Gastrocnemius medialis (tissue), 4 donors: ENCODE data around the gene ITGA3. TPM values are rescaled to one million over a fixed set of nuclear protein-coding genes. Genes with fewer than 3 reads are reported as not detected.
A peak's percentile ranks its signal among the peaks of the same experiment; 100 is the strongest.

Source experiments
- ATAC-seq, 2 donors: fragments of 150-250 bp; one replicate each; pipeline ENCODE4 v1.9.1; 2016
- DNase-seq, 2 donors: peaks; one replicate each; pipeline ENCODE4 v3.0.0-alpha.2; 2019
- H3K27ac ChIP-seq, 4 donors: fragments of 200-600 bp; sonication (generic); 1 replicate in 1 of 4; 2 replicates in 3 of 4; pipeline ENCODE4 v1.5.1; 2016 to 2018; ENCODE audit warnings: mild to moderate bottlenecking in 2 of 4, moderate library complexity in 1 of 4
- H3K27me3 ChIP-seq, 3 donors: fragments of 200-600 bp; sonication (generic) in 2 of 3; 1 replicate in 1 of 3; 2 replicates in 2 of 3; pipeline versions ENCODE4 v1.5.1 to v1.6.0; 2016 to 2019; ENCODE audit warnings: mild to moderate bottlenecking in 1 of 3, moderate library complexity in 1 of 3
- H3K36me3 ChIP-seq, 2 donors: fragments of 200-600 bp; sonication (generic) in 1 of 2; one replicate each; pipeline ENCODE4 v1.5.1; 2017 to 2018
- H3K4me1 ChIP-seq, 2 donors: fragments of 200-600 bp; sonication (generic) in 1 of 2; one replicate each; pipeline ENCODE4 v1.5.1; 2016 to 2017; ENCODE audit warnings: mild to moderate bottlenecking in 2 of 2
- H3K4me3 ChIP-seq, 4 donors: fragments of 200-600 bp; sonication (generic) in 3 of 4; 1 replicate in 1 of 4; 2 replicates in 3 of 4; pipeline ENCODE4 v1.5.1; 2016 to 2019; ENCODE audit warnings: mild to moderate bottlenecking in 2 of 4
- H3K9me3 ChIP-seq, 3 donors: fragments of 200-600 bp; sonication (generic) in 2 of 3; 1 replicate in 1 of 3; 2 replicates in 2 of 3; pipeline ENCODE4 v1.5.1; 2016 to 2019
- CTCF ChIP-seq, 5 experiments: fragments of 450-650 bp in 3 of 5; fragments of 200-600 bp in 2 of 5; sonication (generic) in 2 of 5; IDR thresholded peaks in 4 of 5; conservative IDR thresholded peaks in 1 of 5; 1 replicate in 4 of 5; 2 replicates in 1 of 5; pipeline ENCODE4 v1.5.1; 2016 to 2019; ENCODE audit warnings: antibody characterized with exemption in 5 of 5, mild to moderate bottlenecking in 3 of 5, moderate library complexity in 3 of 5
- POLR2A ChIP-seq, 2 donors: fragments of 450-650 bp; IDR thresholded peaks; one replicate each; pipeline ENCODE4 v1.6.1; 2017; ENCODE audit warnings: antibody characterized with exemption in 2 of 2, mild to moderate bottlenecking in 2 of 2, moderate library complexity in 2 of 2
- in situ Hi-C, 4 donors: fragments of 200-750 bp; cut with MboI; loops; one replicate each; pipeline versions ENCODE4 v1.15.0 to v1.8.0; 2017; ENCODE audit warnings: low sequenced_read_pairs in 4 of 4
- intact Hi-C: fragments of 100-400 bp; cut with DNase I; formaldehyde crosslinking; loops from one replicate; pipeline ENCODE4 v1.15.1; 2023; ENCODE audit warnings: low total_unique reads
- total RNA-seq, 4 donors: library from RNA; depleted of rRNA; stranded (reverse); fragments of >200 nt; gene quantifications; one replicate each; pipeline versions ENCODE4 v1.1.0 to v1.2.3, GENCODE V29; 2016

ITGA3 gene
- total RNA-seq, 4 donors from 2014 or later = 5.1 to 25.9 (median 18.4) TPM

- intact Hi-C loops = loop anchor here (2.0 kb wide), 1 partner anchor 24 kb away; the partner anchor contains the start of gene ITGA3
- TF ChIP-seq POLR2A (IDR thresholded peaks at IDR 0.05) = no peak
- TF ChIP-seq CTCF (IDR thresholded peaks at IDR 0.05 in 4 of 5, conservative IDR thresholded peaks at IDR 0.05 in 1 of 5) = no peak
- DNase-seq (peak; percentile 70 to 92), ATAC-seq (peak; percentile 85 to 95)
- H3K27me3 ChIP-seq = no peaks in the 10 kb centered on the region
- H3K4me3 ChIP-seq = no peak overlapping the region
- in situ Hi-C loops = no loop called here
- H3K9me3 ChIP-seq = no peaks in the 10 kb centered on the region
- peaks cover 19 to 20% of the 10 kb centered on the region in 2 donors for H3K4me1 ChIP-seq
- H3K36me3 ChIP-seq = peaks cover 0 to 22% of the 10 kb centered on the region in 2 donors
- H3K27ac ChIP-seq = peak overlapping the region; percentile 71 to 82 (median 78)
Observed at GRCh38 chr17:50080827-50081226, 24.9 kb downstream of the ITGA3 start.

DNA sequence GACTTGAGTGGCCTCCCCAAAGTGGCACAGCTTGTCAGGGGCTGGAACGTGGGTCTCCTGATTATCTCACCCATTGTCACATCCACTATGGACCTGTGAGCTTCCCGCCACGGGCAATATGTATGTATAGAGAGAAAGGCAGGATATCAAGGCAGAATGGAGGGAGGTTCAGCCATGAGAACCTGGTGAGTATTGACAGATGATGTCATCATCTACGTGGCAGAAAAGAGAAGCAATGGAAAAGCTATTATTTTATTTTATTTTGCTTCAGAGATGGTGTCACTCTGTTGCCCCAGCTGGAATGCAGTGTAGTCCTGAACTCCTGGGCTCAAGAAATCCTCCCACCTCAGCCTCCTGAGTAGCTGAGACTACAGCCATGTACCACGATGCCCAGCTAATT, 25.8 kb downstream of the ITGA3 start:
- DNase-seq (no peak), ATAC-seq (no peak)
- Histone ChIP-seq H3K27ac (peak overlapping the region; percentile 71 to 82 (median 78)), H3K4me1 (peaks cover 19 to 20% of the 10 kb centered on the region in 2 donors), H3K9me3 (no peaks in the 10 kb centered on the region), H3K36me3 (peaks cover 0 to 22% of the 10 kb centered on the region in 2 donors), H3K4me3 (no peak overlapping the region), H3K27me3 (no peaks in the 10 kb centered on the region)
- TF ChIP-seq CTCF (IDR thresholded peaks at IDR 0.05 in 4 of 5, conservative IDR thresholded peaks at IDR 0.05 in 1 of 5) = no peak
- TF ChIP-seq POLR2A (IDR thresholded peaks at IDR 0.05) = no peak
- intact Hi-C loops (loop anchor here (2.0 kb wide), 1 partner anchor 25 kb away; the partner anchor contains the start of gene ITGA3), in situ Hi-C loops (no loop called here)

- H3K36me3 ChIP-seq = peaks cover 0 to 11% of the 10 kb centered on the region in 2 donors
- H3K4me1 ChIP-seq = no peaks in the 10 kb centered on the region
- H3K27ac ChIP-seq = no peak overlapping the region
- ATAC-seq (peak; percentile 75 to 89), DNase-seq (peak in 1 of 2 donors; percentile 71)
- no peaks in the 10 kb centered on the region for H3K27me3 ChIP-seq
- no peak for TF ChIP-seq POLR2A (IDR thresholded peaks at IDR 0.05)
- TF ChIP-seq CTCF (IDR thresholded peaks at IDR 0.05 in 4 of 5, conservative IDR thresholded peaks at IDR 0.05 in 1 of 5) = peak; percentile 94 to 98 (median 98)
- no peaks in the 10 kb centered on the region for H3K9me3 ChIP-seq
- intact Hi-C loops (loop anchor here (1.0 kb wide), 1 partner anchor 61 kb away; no protein-coding TSS in a partner anchor), in situ Hi-C loops (loop anchor here in 3 of 4 donors (5.0 kb wide), 1 partner anchor 60 kb away; no protein-coding TSS in a partner anchor)
- H3K4me3 ChIP-seq = no peak overlapping the region
Observed at GRCh38 chr17:50087246-50087911, 31.5 kb downstream of the ITGA3 start.

DNA sequence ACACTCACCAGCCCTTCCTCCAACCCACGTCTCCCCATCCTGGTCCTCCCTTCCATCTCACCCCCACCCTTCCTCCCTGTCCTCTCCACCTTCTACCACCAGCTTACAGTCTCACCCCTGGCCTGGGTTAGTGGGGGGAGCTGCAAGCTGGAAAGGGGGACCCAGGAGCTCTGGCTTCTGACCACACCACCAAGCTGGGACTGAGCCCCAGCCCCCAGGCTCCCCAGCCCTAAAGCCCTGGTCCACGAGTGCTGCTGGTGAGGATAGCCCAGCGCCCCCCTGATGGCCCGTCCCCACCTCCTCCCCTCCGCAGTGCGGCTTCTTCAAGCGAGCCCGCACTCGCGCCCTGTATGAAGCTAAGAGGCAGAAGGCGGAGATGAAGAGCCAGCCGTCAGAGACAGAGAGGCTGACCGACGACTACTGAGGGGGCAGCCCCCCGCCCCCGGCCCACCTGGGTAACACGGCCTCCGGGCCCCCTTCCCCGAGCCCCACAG, 32.0 kb downstream of the ITGA3 start:
- in situ Hi-C loops = loop anchor here in 3 of 4 donors (5.0 kb wide), 1 partner anchor 61 kb away; no protein-coding TSS in a partner anchor
- no peaks in the 10 kb centered on the region for H3K9me3 ChIP-seq
- no peak overlapping the region for H3K27ac ChIP-seq
- no peak overlapping the region for H3K4me3 ChIP-seq
- no peak for DNase-seq
- TF ChIP-seq POLR2A (IDR thresholded peaks at IDR 0.05) = no peak
- TF ChIP-seq CTCF (IDR thresholded peaks at IDR 0.05 in 4 of 5, conservative IDR thresholded peaks at IDR 0.05 in 1 of 5) = no peak
- no peaks in the 10 kb centered on the region for H3K27me3 ChIP-seq
- H3K4me1 ChIP-seq = no peaks in the 10 kb centered on the region
- H3K36me3 ChIP-seq = peaks cover 0 to 11% of the 10 kb centered on the region in 2 donors
- peak in 1 of 2 donors; percentile 9 for ATAC-seq
- intact Hi-C loops = loop anchor here (1.0 kb wide), 1 partner anchor 62 kb away; no protein-coding TSS in a partner anchor
